Hematopoietic multipotent progenitor cell treated with erythropoietin and hydrocortisone succinate and interleukin-3 and kit ligand, for 6 days (in vitro differentiated cells): ENCODE results near the gene BCL2L1.
A peak's percentile ranks its signal among the peaks of the same experiment; 100 is the strongest.

Experiments used
- DNase-seq: peaks from one replicate; pipeline ENCODE4 v3.0.0-alpha.2; 2015

BCL2L1 gene

DNA sequence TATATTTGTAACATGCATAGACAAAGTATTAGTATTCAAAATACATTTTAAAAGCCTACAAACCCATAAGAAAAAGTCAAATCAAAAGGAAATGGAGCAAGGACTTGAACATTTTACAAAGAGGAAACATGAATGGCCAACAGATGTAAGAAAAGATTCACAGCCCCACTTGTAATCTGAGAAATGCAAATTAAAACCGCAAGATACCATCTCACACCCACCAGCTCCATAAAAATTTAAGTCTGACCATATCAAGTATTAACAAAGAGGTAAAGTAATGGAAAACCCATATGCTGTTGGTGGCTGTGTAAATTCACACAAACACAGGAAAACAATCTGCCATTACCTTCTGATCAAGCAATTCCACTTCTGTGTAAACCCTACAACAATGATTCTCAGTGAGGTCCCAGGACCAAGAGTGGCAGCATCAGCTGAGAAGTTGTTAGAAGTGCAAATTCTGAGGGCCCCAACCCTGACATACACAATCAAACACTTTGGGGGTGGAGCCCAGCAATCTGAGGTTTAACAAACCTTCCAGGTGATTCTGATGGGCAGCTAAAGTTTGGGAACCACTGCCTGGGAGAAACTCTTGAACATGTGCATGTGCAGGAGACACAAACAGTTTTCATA lies 30.9 kb downstream of the BCL2L1 start:
- DNase-seq: peak; percentile 58

GRCh38 chr20:31690124-31690666 lies 32.5 kb downstream of the BCL2L1 start:
- DNase-seq: no peak

- DNase-seq: no peak
These were observed 33.5 kb downstream of the BCL2L1 start for GRCh38 chr20:31689141-31689540.

DNA sequence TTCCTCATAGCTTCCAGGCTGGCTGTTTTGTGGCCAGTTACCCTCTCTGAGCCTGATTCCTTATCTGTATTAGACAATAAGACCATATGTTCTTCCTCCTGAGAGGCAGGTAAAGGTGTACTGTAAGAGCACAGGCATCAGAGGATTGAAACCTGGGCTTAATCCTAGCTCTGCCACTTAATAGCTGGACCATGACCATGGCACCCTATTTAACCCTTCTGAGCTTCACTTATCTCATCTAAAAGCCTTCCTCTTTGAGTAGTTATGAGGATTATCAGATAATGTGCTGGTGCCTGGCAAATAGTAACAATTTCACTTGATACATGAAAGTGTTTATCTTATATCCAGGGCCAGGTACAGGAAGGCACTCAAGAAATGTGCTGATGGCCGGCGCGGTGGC lies 34.9 kb downstream of the BCL2L1 start:
- no peak for DNase-seq

DNA sequence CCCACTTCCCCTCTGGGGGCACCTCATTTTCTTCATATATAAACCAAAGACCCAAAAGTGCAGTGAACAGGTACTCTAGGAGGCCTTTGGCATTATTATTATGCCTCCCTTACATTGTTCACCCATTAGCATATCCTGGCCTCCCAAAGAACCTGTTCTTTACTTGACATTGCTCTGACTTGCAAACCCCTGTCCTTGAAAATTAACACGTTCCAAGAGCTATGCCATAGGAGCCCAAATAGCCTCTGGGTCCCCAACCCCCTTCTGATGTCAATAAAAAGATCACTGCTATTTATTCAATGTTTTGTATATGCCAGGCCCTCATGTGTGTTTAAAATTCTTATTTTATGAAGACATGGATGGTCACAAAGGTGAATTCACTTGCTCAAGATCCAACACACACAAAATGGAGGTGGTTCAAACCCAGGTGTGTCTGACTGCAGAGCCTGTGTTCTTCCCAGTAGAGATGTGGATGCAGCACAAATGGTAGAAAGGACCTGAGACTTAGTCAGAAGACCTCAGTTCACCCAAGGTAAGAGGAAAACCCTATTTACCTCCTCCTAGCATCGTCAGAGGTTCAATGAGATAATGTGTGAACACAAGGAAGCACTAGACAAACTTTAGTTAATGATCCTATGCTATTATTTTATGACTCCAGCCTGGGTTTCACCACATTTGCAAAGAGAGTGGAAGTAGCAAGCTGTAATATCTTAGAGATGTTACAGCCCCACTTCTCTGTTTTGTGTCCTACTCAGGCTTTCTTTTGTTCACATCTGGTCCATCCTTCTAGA lies 36.6 kb downstream of the BCL2L1 start:
- no peak for DNase-seq

GRCh38 chr20:31684153-31685015 lies 38.3 kb downstream of the BCL2L1 start:
- no peak for DNase-seq

DNA sequence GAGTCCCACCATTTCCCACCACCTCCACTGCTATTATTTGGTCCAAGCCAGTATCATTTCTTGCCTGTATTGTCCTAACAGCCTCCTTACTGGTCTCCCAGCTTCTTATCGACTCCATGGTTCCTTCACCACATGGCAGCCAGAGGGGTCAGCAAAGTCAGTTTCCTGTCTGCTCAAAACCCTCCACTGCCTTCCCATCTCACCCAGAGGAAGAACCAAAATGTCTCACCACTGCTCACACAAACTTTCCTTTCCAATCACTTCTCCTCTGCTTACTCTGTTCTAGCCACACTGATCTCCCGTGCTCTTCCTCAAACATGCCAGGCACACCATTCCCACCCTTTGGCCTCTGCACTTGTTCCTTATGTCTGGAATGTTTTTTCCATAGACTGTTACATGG lies 39.7 kb downstream of the BCL2L1 start:
- no peak for DNase-seq

- no peak for DNase-seq
These were observed 40.3 kb downstream of the BCL2L1 start for GRCh38 chr20:31682352-31682751.

DNA sequence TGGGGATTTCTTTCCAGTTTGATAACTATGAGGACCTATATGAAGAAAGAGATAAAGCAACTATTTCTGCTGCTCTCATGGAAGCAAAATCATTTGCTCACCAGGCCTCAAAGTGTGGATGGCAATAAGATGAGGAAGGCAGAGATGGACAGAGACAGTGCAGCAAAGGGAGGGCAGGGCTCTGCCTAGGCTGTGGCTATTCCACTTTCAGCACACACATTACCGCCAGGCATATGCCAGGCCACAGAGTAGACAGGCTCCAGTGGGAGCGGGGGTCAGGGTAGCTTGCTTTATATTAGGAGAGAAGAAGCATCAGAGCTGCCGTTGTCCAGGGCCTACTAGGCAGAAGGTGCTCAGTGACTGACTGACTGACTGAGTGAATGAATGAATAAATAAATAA lies 40.9 kb downstream of the BCL2L1 start:
- no peak for DNase-seq

DNA sequence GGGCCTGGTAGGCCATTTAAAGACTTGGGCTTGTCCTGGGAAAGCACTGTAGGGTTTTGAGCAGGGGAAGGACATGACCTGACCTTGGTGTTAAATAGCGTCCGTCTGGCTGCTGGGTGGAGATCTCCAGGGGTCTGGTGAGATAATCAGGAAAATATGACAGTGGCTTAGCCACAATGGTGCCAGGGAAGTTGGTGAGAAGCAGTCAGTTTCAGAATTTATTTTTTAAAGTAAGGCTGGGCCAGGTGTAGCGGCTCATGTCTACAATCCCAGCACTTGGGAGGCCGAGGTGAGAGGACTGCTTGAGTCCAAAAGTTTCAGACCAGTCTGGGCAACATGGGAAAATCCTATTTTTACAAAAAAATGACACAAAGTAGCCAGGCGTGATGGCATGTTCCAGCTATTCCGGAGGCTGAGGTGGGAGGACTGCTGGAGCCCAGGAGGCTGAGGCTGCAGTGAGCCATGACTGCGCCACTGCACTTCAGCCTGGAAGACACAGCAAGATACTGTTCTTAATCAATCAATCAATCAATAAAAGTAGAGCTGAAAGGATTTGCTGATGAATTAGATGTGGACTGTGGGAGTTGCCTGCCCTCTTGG lies 41.4 kb downstream of the BCL2L1 start:
- DNase-seq: no peak

DNA sequence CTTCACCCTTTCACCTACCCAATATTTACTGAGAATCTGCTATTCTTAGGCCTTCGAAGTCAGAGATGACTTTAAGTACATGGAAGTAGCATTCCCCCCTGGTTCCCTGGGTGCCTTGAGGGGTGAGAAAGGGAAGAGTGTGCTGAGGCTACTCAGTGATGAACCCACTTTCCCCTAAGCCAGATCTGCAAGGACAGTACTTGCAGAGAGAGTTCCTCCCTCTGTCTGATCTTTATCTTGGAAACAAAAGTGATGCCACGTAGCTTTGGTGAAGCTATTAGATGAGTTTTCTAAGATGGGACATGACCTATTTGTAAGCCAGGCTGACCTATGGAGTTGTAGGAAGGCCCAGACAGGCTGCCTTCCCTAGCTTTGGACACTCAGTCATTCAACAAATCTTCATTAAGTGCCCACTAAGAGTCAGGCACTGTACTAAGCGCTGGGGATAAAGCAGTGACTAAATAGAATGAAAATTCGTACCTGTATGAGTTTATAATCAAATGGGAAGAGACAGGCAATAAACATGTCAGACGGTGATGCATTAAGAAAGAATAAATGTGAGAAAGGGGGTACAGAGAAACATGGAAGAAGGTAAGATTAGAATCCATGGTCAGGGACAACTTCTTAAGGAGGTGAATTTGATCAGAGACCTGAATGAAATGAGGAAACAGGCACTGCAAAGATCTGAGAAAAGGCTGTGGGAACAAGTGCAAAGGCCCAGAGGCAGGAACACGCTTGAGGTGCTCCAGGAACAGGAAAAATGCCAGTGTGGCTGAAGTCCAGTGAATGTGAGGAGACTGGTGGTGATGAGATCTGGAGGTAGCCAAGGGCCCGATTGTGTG lies 42.2 kb downstream of the BCL2L1 start:
- DNase-seq: peak; percentile 61

GRCh38 chr20:31679357-31680285 lies 43.0 kb downstream of the BCL2L1 start:
- DNase-seq: no peak

DNA sequence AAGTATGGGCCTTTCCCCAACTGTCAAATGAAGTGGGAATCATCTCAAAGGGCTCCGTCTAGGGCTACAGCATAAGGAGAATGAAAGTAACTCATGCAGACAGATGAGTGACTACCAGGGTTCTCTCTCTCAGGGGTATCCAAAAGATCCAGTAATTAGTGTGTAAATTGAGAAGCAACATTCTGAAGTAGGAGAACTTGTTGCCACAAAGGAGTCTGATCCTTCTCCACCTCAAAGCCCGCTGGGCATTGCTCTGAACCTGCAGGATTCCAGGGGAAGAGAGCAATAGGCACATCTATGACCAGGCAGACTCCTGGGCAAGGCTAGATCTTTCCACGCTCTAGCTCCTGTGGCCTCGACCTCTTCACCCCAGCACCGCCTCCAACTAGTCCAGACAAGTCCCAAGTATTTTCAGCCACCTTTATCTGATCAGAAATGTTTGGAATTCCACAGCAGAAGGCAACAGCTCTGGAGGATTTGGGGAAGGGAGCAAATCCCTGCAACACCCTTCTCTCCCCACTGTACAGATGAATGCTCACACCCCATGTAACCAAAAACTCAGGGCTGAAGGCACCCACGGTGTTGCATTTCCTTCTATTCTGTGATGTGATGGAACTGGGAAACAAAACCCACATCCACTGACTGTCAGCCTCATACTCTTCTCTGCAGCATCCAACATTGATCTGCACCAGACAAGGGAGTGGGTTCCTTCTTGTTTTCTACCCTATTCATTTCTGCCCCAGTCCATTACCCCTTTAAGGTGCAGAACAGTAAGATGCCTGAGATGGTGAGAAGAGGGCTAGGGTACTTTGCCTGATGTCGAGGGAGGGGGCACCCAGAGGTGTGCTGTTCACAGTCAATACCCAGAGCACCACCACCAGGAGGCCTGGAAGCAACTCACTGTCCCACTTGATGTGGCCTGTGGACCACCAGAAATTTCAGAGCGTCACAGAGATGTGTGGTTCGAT lies 44.0 kb downstream of the BCL2L1 start:
- DNase-seq: no peak

DNA sequence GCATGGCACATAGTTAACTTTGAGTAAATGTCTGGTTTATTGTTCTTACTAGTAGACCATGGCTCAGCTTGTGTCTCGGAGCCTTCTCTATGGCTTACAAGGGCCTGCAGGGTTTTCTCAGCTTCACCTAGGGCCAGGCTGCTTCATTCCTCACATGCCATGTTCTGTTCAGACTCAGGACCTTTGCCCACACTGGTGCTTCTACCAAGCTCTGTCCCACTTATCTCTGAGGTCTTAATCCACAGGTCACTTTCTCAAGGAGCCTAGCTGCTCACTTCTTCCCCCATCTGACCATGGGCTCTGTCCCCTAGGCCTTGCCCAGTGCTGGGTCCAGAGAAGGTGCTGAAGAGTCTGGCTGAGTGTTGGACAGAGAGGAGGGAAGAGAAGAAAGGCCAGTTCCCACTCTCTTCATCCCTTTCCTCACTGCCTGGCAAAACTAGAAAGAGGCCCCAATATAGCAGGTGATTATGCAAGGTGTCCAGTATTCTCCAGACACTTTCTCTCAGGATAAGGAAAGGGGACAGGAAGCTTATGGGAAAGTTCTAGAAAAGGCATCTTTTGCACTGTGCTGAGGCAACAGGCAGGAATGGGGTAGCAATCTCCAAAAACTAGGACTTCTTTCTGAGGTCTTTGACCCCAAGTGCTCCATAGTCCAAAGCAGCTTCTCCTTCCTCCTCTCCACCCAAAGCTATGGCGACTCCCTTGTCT lies 45.0 kb downstream of the BCL2L1 start:
- no peak for DNase-seq

- DNase-seq: peak; percentile 79
These were observed 46.1 kb downstream of the BCL2L1 start for GRCh38 chr20:31676609-31676989.

DNA sequence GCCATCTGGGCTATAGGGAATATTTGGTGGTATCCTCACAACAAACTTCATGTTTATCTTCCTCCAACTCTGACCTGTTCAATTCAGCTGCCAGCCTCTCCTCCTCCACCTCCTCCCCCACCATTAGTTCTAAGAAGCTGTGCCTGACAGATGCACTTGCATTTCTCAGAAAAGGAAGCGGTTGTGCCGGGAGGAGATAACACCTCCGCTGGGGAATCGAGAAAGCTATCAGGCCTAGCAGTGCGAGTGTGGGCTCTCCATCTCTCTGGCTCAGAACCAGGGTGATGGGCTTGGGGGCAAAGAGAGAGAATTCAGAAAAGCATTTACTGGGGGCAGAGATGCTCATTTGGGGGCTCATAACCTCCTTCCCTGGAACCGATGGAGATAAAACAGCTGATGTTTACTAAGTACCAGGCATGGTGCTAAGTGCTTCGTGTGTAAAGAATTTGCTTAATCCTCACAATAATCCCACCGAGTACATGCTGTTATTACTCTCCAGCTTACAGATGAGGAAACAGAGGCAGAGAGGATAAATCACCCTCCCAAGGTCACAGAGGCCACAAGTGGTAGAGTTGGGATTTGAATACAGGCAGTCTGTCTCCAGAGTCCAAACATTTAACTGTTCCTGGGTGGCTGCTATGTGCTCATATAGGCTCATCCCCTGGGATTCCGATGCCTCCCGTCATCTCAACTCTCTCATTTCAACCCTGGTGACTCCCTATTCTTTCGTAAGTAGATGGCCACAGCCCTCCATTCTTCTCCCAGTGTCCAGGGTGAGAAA lies 46.6 kb downstream of the BCL2L1 start:
- peak; percentile 98 for DNase-seq

GRCh38 chr20:31674895-31675827 lies 47.5 kb downstream of the BCL2L1 start:
- DNase-seq: peak; percentile 93
